ENCODE measurements around the gene HJV.

HJV gene

DNA sequence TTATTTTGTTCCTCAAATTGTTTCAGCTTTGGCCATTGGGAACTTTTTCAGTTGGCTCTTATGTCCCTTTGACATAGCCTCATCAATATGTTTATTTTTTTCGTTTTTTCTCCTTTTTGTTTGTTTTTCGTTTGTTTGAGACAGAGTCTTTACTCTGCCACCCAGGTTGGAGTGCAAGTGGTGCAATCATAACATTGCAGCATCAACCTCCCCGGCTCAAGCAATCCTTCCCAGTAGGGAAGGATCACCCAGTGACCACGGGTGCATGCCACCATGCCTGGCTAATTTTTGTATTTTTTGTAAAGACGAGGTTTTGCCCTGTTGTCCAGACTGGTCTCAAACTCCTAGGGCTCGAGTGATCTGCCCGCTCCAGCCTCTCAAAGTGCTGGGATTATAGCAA lies 49.0 kb downstream of the HJV start:
- no peak for DNase-seq

All from CD4-positive, alpha-beta T cell treated with Interleukin-4 for 4 hours (primary cell).